GM23338 (cell line): ENCODE data around the gene ALPG. TPM values are rescaled to one million over a fixed set of nuclear protein-coding genes. Genes with fewer than 3 reads are reported as not detected.

Experiments used
- ATAC-seq: fragments of 200-7000 bp; cut with Tn5 transposase; 3 replicates; pipeline ENCODE4 v1.9.1; 2020
- DNase-seq: peaks from one replicate; pipeline ENCODE4 v3.0.0-alpha.2; 2015; ENCODE audit warnings: low spot score
- H2AFZ ChIP-seq: fragments of 200-600 bp; sonication (generic); 2 replicates; pipeline ENCODE4 v1.8.0; 2016; ENCODE audit warnings: antibody characterized with exemption, mild to moderate bottlenecking, moderate library complexity
- H3F3A ChIP-seq: fragments of 200-600 bp; sonication (generic); replicated peaks from 2 replicates; pipeline ENCODE4 v1.8.0; 2017; ENCODE audit warnings: antibody characterized with exemption, mixed run types, low read depth
- H3K27ac ChIP-seq: fragments of 200-600 bp; sonication (generic); 2 replicates; pipeline ENCODE4 v1.6.1; 2016; ENCODE audit warnings: low read depth
- H3K27me3 ChIP-seq: fragments of 200-600 bp; sonication (generic); 2 replicates; pipeline ENCODE4 v1.8.0; 2016; ENCODE audit warnings: mild to moderate bottlenecking, mixed run types, moderate library complexity; ENCODE audit not compliant: insufficient read depth
- H3K36me3 ChIP-seq: fragments of 200-600 bp; sonication (generic); 2 replicates; pipeline ENCODE4 v1.8.0; 2016; ENCODE audit warnings: mild to moderate bottlenecking; ENCODE audit not compliant: insufficient read depth
- H3K4me1 ChIP-seq: fragments of 200-600 bp; sonication (generic); 2 replicates; pipeline ENCODE4 v1.8.0; 2016; ENCODE audit warnings: mild to moderate bottlenecking, moderate library complexity; ENCODE audit not compliant: insufficient read depth
- H3K4me2 ChIP-seq: fragments of 200-600 bp; sonication (generic); 2 replicates; pipeline ENCODE4 v1.7.1; 2017; ENCODE audit warnings: mixed run types
- H3K4me3 ChIP-seq: fragments of 200-600 bp; sonication (generic); 2 replicates; pipeline ENCODE4 v1.6.1; 2016; ENCODE audit warnings: mixed run types
- H3K79me2 ChIP-seq: fragments of 200-600 bp; sonication (generic); replicated peaks from 2 replicates; pipeline ENCODE4 v1.8.0; 2017; ENCODE audit warnings: mild to moderate bottlenecking; ENCODE audit not compliant: insufficient read depth
- H3K9me2 ChIP-seq: fragments of 200-600 bp; sonication (generic); 2 replicates; pipeline ENCODE4 v1.8.0; 2017; ENCODE audit not compliant: insufficient read depth
- H4K20me1 ChIP-seq: fragments of 200-600 bp; sonication (generic); replicated peaks from 2 replicates; pipeline ENCODE4 v1.8.0; 2017; ENCODE audit warnings: mild to moderate bottlenecking; ENCODE audit not compliant: insufficient read depth
- H3K27ac Mint-ChIP-seq: 2 replicates; pipeline ENCODE4 v1.8.0; 2020; ENCODE audit warnings: inconsistent platforms, mild to moderate bottlenecking, moderate library complexity, mixed read lengths
- H3K27me3 Mint-ChIP-seq: 3 replicates; pipeline ENCODE4 v1.8.0; 2022; ENCODE audit warnings: low read depth, mild to moderate bottlenecking, moderate library complexity, mixed read lengths, inconsistent platforms; ENCODE audit not compliant: insufficient read depth, poor library complexity
- H3K36me3 Mint-ChIP-seq: 3 replicates; pipeline ENCODE4 v1.8.0; 2021; ENCODE audit warnings: low read depth, mild to moderate bottlenecking, inconsistent platforms, moderate library complexity, mixed read lengths
- H3K4me1 Mint-ChIP-seq: 3 replicates; pipeline ENCODE4 v1.8.0; 2020; ENCODE audit warnings: mild to moderate bottlenecking, inconsistent platforms, mixed read lengths
- H3K4me3 Mint-ChIP-seq: 3 replicates; pipeline ENCODE4 v1.8.0; 2021; ENCODE audit warnings: moderate library complexity, mild to moderate bottlenecking, inconsistent platforms, mixed read lengths
- H3K9me3 Mint-ChIP-seq: 3 replicates; pipeline ENCODE4 v1.8.0; 2020; ENCODE audit warnings: moderate library complexity, mild to moderate bottlenecking, inconsistent platforms, mixed read lengths
- CREB1 ChIP-seq: fragments of 250-450 bp; sonication (Bioruptor Pico); IDR thresholded peaks from 2 replicates; pipeline ENCODE4 v1.5.0; 2020; ENCODE audit warnings: low read depth, mild to moderate bottlenecking, moderate library complexity
- CTCF ChIP-seq, 2 experiments: fragments of 200-600 bp in 1 of 2; sonication (generic) in 1 of 2; conservative IDR thresholded peaks; 2 replicates each; pipeline versions ENCODE4 v1.5.1 to v1.6.1; 2016 to 2017; ENCODE audit warnings: antibody characterized with exemption in 2 of 2, low read depth in 2 of 2, mild to moderate bottlenecking in 2 of 2, moderate library complexity in 1 of 2
- ETS1 ChIP-seq: IDR thresholded peaks from 2 replicates; pipeline ENCODE4 v1.6.1; 2016; ENCODE audit warnings: antibody characterized with exemption
- EZH2 ChIP-seq: fragments of 200-600 bp; sonication (generic); IDR thresholded peaks from one replicate; pipeline ENCODE4 v1.8.0; 2017; ENCODE audit warnings: antibody characterized with exemption, mild to moderate bottlenecking, low read depth; ENCODE audit not compliant: unreplicated experiment
- EZH2phosphoT487 ChIP-seq: fragments of 200-600 bp; sonication (generic); IDR thresholded peaks from one replicate; pipeline ENCODE4 v1.8.1; 2018; ENCODE audit warnings: antibody characterized with exemption; ENCODE audit not compliant: unreplicated experiment
- JUNB ChIP-seq: IDR thresholded peaks from one replicate; pipeline ENCODE4 v1.6.1; 2016; ENCODE audit warnings: antibody characterized with exemption; ENCODE audit not compliant: unreplicated experiment
- NANOG ChIP-seq: IDR thresholded peaks from 2 replicates; pipeline ENCODE4 v1.6.1; 2016; ENCODE audit warnings: antibody characterized with exemption, borderline replicate concordance
- POLR2AphosphoS5 ChIP-seq: IDR thresholded peaks from 2 replicates; pipeline ENCODE4 v1.6.1; 2016; ENCODE audit warnings: antibody characterized with exemption, low read depth
- REST ChIP-seq: IDR thresholded peaks from one replicate; pipeline ENCODE4 v1.6.1; 2018; ENCODE audit warnings: antibody characterized with exemption; ENCODE audit not compliant: unreplicated experiment
- STAT1 ChIP-seq: IDR thresholded peaks from one replicate; pipeline ENCODE4 v1.6.1; 2016; ENCODE audit warnings: antibody characterized with exemption; ENCODE audit not compliant: unreplicated experiment
- ZNF114 ChIP-seq: fragments of 250-450 bp; sonication (Bioruptor Pico); IDR thresholded peaks from 2 replicates; pipeline ENCODE4 v1.5.0; 2020; ENCODE audit warnings: mild to moderate bottlenecking, moderate library complexity
- polyA plus RNA-seq: library from polyadenylated mRNA; unstranded; fragments of >200 nt; fragmentation: Nextera tagmentation; extraction: Ambion mirVana; gene quantifications from 2 replicates; pipeline ENCODE4 v1.2.1, GENCODE V29; 2016
- total RNA-seq: library from RNA; depleted of rRNA; stranded (reverse); fragments of >200 nt; shearing (Covaris generic); gene quantifications from 2 replicates; pipeline ENCODE4 v1.2.3, GENCODE V29; 2014

Gene ALPG
- total and polyA plus RNA-seq, 2 experiments from 2014 or later, result 0.89 to 2.5 TPM

- Mint-ChIP-seq H3K4me3 (no peak overlapping the region), H3K36me3 (no peaks in the 10 kb centered on the region), H3K4me1 (peaks cover 20% of the 10 kb centered on the region), H3K27ac (no peak overlapping the region), H3K27me3 (peaks cover 6% of the 10 kb centered on the region), H3K9me3 (no peaks in the 10 kb centered on the region)
- H3K27ac ChIP-seq, result no peak overlapping the region
- no peaks in the 10 kb centered on the region for H4K20me1 ChIP-seq
- ATAC-seq, result no peak
- H3K36me3 ChIP-seq, result no peaks in the 10 kb centered on the region
- H3K27me3 ChIP-seq, result no peaks in the 10 kb centered on the region
- TF ChIP-seq CTCF (conservative IDR thresholded peaks at IDR 0.05; ENCODE audit: low read depth in 2 of 2) (no peak), POLR2AphosphoS5 (no peak)
- H3K4me2 ChIP-seq, result 0 out of 2 replicates have a peak overlapping the region, but pooled peaks have one; percentile 11
- no peaks in the 10 kb centered on the region for H3K9me2 ChIP-seq
- no peaks in the 10 kb centered on the region for H3K79me2 ChIP-seq
- 0 out of 2 replicates have a peak, but pooled peaks cover 4% of the 10 kb centered on the region for H3F3A ChIP-seq
- H3K4me1 ChIP-seq, result peaks cover 7% of the 10 kb centered on the region; the same call in 1 of the 2 replicates
- no peak overlapping the region for H2AFZ ChIP-seq
- no peak for DNase-seq
- H3K4me3 ChIP-seq, result no peak overlapping the region
Measured at GRCh38 chr2:232374356-232374755, 32.3 kb upstream of the ALPG start.

GRCh38 chr2:232375164-232375563 is 31.5 kb upstream of the ALPG start:
- H3K27ac Mint-ChIP-seq, result no peak overlapping the region
- Histone ChIP-seq H3F3A (0 out of 2 replicates have a peak, but pooled peaks cover 4% of the 10 kb centered on the region), H3K4me3 (no peak overlapping the region), H2AFZ (no peak overlapping the region), H4K20me1 (no peaks in the 10 kb centered on the region), H3K27ac (no peak overlapping the region), H3K27me3 (no peaks in the 10 kb centered on the region), H3K9me2 (no peaks in the 10 kb centered on the region), H3K4me2 (peak overlapping the region; percentile 46), H3K4me1 (peaks cover 7% of the 10 kb centered on the region; the same call in 1 of the 2 replicates), H3K79me2 (no peaks in the 10 kb centered on the region), H3K36me3 (no peaks in the 10 kb centered on the region)
- ATAC-seq, result peak; percentile 25
- no peaks in the 10 kb centered on the region for H3K9me3 Mint-ChIP-seq
- H3K4me1 Mint-ChIP-seq, result peaks cover 15% of the 10 kb centered on the region
- peaks cover 6% of the 10 kb centered on the region for H3K27me3 Mint-ChIP-seq
- H3K36me3 Mint-ChIP-seq, result no peaks in the 10 kb centered on the region
- DNase-seq, result peak; percentile 30
- H3K4me3 Mint-ChIP-seq, result no peak overlapping the region
- TF ChIP-seq STAT1, result no peak
- no peak for TF ChIP-seq NANOG
- no peak for TF ChIP-seq EZH2
- no peak for TF ChIP-seq ETS1
- no peak for TF ChIP-seq CTCF (conservative IDR thresholded peaks at IDR 0.05; ENCODE audit: low read depth in 2 of 2)
- TF ChIP-seq JUNB, result no peak
- no peak for TF ChIP-seq ZNF114 (CRISPR knock-in tag)
- no peak for TF ChIP-seq POLR2AphosphoS5
- TF ChIP-seq REST, result no peak
- TF ChIP-seq EZH2phosphoT487, result no peak
- no peak for TF ChIP-seq CREB1 (CRISPR knock-in tag)
